G401.6 (cell line): Measurements from ENCODE around the gene ARPC1A.
"Not testable (repeated sequence)": the region's sequence is repeated elsewhere in the genome, so short reads cannot be mapped to it uniquely, and the experiment has no call there.

Source experiments
- FAIRE-seq: peaks from 2 replicates; lab custom pipeline; 2012; peaks lifted over from hg19 to GRCh38; lab: Jason Lieb, UNC

The ARPC1A gene

GRCh38 chr7:99322659-99323058 is 3.0 kb upstream of the ARPC1A start:
- FAIRE-seq, result not testable (repeated sequence)

GRCh38 chr7:99324559-99324958 is 1.1 kb upstream of the ARPC1A start:
- no peak for FAIRE-seq

GRCh38 chr7:99325001-99325493 is 651 bp upstream of the ARPC1A start:
- no peak for FAIRE-seq

GRCh38 chr7:99326408-99326782 is 697 bp downstream of the ARPC1A start:
- no peak for FAIRE-seq

GRCh38 chr7:99330314-99330961 is 4.7 kb downstream of the ARPC1A start:
- FAIRE-seq, result not testable (repeated sequence)

- no peak for FAIRE-seq
Measured at GRCh38 chr7:99331002-99331401, 5.3 kb downstream of the ARPC1A start.

- no peak for FAIRE-seq
Measured at GRCh38 chr7:99339595-99339994, 13.9 kb downstream of the ARPC1A start.

- FAIRE-seq, result no peak
Measured at GRCh38 chr7:99340659-99341058, 15.0 kb downstream of the ARPC1A start.

- FAIRE-seq, result no peak
Measured at GRCh38 chr7:99344061-99344647, 18.5 kb downstream of the ARPC1A start.

- FAIRE-seq, result not testable (repeated sequence)
Measured at GRCh38 chr7:99350641-99351040, 24.9 kb downstream of the ARPC1A start.

GRCh38 chr7:99352247-99352646 is 26.5 kb downstream of the ARPC1A start:
- FAIRE-seq, result no peak

GRCh38 chr7:99355098-99355497 is 29.4 kb downstream of the ARPC1A start:
- FAIRE-seq, result no peak

GRCh38 chr7:99357701-99358490 is 32.2 kb downstream of the ARPC1A start:
- no peak for FAIRE-seq

- not testable (repeated sequence) for FAIRE-seq
Measured at GRCh38 chr7:99358521-99358920, 32.8 kb downstream of the ARPC1A start.

- no peak for FAIRE-seq
Measured at GRCh38 chr7:99359465-99360154, 33.9 kb downstream of the ARPC1A start.

- no peak for FAIRE-seq
Measured at GRCh38 chr7:99362801-99363200, 37.1 kb downstream of the ARPC1A start.

GRCh38 chr7:99363286-99363685 is 37.6 kb downstream of the ARPC1A start:
- no peak for FAIRE-seq

GRCh38 chr7:99365318-99366141 is 39.8 kb downstream of the ARPC1A start:
- no peak for FAIRE-seq

GRCh38 chr7:99366646-99367045 is 40.9 kb downstream of the ARPC1A start:
- FAIRE-seq, result no peak

GRCh38 chr7:99368750-99369389 is 43.2 kb downstream of the ARPC1A start:
- no peak for FAIRE-seq

- FAIRE-seq, result no peak
Measured at GRCh38 chr7:99369767-99370391, 44.2 kb downstream of the ARPC1A start.
